Cerebellar nuclear complex (tissue), 1 donor: ENCODE measurements around the gene SEMA3E.
"Not testable (repeated sequence)": the region's sequence is repeated elsewhere in the genome, so short reads cannot be mapped to it uniquely, and the experiment has no call there.

ENCODE experiments used
- DNase-seq, 2 experiments: peaks; one replicate each; lab custom pipeline; 2025; lab: John Stamatoyannopoulos, UW

Gene SEMA3E

GRCh38 chr7:83648464-83649241 lies at the start of gene SEMA3E:
Gene SEMA3E (minus strand): TSS chr7:83649139.
- no peak for DNase-seq

GRCh38 chr7:83697804-83698530 lies 49.0 kb upstream of the SEMA3E start:
- no peak for DNase-seq

- DNase-seq: no peak
These were observed 47.2 kb upstream of the SEMA3E start for GRCh38 chr7:83696101-83696500.

GRCh38 chr7:83695128-83695960 lies 46.4 kb upstream of the SEMA3E start:
- no peak for DNase-seq

- DNase-seq: no peak
These were observed 44.3 kb upstream of the SEMA3E start for GRCh38 chr7:83693256-83693655.

- DNase-seq: no peak
These were observed 42.2 kb upstream of the SEMA3E start for GRCh38 chr7:83691095-83691494.

- no peak for DNase-seq
These were observed 40.9 kb upstream of the SEMA3E start for GRCh38 chr7:83689855-83690254.

GRCh38 chr7:83686416-83686815 lies 37.5 kb upstream of the SEMA3E start:
- no peak for DNase-seq

GRCh38 chr7:83684928-83685327 lies 36.0 kb upstream of the SEMA3E start:
- DNase-seq: no peak

- DNase-seq: no peak
These were observed 32.4 kb upstream of the SEMA3E start for GRCh38 chr7:83681200-83681778.

GRCh38 chr7:83677180-83677866 lies 28.4 kb upstream of the SEMA3E start:
- DNase-seq: no peak

GRCh38 chr7:83673291-83673690 lies 24.4 kb upstream of the SEMA3E start:
- DNase-seq: not testable (repeated sequence)

GRCh38 chr7:83672157-83672556 lies 23.2 kb upstream of the SEMA3E start:
- DNase-seq: no peak

- no peak for DNase-seq
These were observed 14.2 kb upstream of the SEMA3E start for GRCh38 chr7:83663131-83663530.

GRCh38 chr7:83658126-83658525 lies 9.2 kb upstream of the SEMA3E start:
- DNase-seq: no peak

- DNase-seq: no peak
These were observed 7.1 kb upstream of the SEMA3E start for GRCh38 chr7:83655951-83656556.

GRCh38 chr7:83652481-83652880 lies 3.5 kb upstream of the SEMA3E start:
- no peak for DNase-seq

- no peak for DNase-seq
These were observed 762 bp upstream of the SEMA3E start for GRCh38 chr7:83649701-83650100.

GRCh38 chr7:83646027-83646426 lies 2.9 kb downstream of the SEMA3E start:
- no peak for DNase-seq

GRCh38 chr7:83643739-83644138 lies 5.2 kb downstream of the SEMA3E start:
- DNase-seq: no peak

GRCh38 chr7:83643012-83643411 lies 5.9 kb downstream of the SEMA3E start:
- DNase-seq: no peak
